HG02588 (cell line): ENCODE data around the gene SPDYC.
A peak's percentile ranks its signal among the peaks of the same experiment; 100 is the strongest.

Experiments used
- ATAC-seq: cut with Tn5 transposase; IDR thresholded peaks from one replicate; pipeline ENCODE4 v1.9.1; 2021; ENCODE audit warnings: mild to moderate bottlenecking, moderate library complexity; ENCODE audit not compliant: unreplicated experiment

Gene SPDYC, protein sequence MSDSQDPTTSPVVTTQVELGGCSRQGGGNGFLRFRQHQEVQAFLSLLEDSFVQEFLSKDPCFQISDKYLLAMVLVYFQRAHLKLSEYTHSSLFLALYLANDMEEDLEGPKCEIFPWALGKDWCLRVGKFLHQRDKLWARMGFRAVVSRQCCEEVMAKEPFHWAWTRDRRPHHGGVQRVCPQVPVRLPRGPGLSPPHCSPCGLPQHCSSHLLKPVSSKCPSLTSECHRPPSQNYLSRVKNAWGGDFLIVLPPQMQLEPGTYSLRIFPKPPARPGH

DNA sequence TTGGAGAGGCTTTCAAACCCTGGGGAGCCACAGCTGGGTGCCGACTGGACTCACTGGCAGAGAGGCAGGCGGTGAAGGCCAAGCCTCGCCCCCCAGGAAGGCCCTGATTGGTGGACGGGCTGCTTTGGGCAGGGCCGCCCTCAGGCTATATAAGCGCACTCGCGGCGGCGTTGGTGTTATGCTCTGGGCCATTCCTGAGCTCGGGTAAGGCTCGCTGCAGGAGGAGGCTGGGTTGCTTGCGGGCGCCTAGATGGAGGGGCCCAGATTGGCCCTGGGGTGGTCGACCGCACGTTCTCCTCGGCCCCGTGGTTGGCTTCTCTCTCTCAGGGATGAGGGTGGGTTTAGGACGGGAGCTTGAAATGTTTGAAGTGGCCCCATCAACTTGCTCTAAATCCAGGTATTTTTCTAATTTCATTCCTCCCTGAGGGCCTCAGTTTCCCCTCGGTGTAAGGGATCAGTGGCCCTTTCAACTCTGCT, at the start of gene SPDYC:
SPDYC (plus strand) TSS at position 176 of the 477 bp plus-strand sequence. CDS start 1,125 bp downstream, outside the sequence.
- ATAC-seq, result no peak

DNA sequence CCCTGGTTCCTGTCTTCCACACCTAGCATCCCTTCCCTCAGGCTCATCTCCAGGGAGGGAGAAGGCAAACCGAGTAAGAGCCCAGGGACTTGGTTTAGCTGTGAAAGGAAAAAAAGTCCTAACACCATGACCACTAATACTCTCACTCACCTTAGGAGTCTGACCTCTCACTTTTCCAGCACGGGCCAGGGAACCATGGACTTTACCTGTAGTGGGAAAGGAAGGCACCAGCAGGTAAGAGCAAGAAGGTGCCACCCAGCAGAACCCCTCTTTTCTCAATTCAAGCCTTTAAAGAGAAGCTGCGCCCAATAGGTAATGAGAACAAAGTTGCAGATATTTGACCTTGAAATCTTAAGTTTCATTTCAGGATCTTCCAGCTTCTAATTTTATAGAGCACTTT, 49.2 kb upstream of the SPDYC start:
- ATAC-seq, result no peak

DNA sequence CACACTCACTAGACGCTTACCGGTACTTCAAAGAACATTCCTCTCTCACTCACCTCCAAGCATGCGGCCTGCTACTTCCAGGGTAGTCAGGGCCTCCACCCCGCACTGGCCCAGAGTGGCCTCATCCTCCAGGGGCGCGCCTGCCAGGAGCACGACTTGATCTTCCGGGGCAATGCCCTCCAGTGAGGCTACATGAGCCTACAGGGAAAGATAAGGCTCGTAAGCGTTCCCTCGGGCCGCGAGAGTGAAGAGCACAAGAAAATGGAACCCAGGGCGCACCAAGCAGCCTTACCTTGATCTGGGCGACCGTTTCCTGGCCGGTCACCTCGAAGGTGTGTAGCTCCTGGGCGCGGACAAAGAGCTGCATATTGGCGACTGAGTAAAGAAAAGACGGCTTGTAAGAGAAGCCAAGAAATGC, 48.6 kb upstream of the SPDYC start:
- no peak for ATAC-seq

- ATAC-seq, result peak; percentile 62
Measured at GRCh38 chr11:65121865-65122696, 48.0 kb upstream of the SPDYC start, which contains the start of the genes FAU and MRPL49. Gene FAU, minus strand, starts transcription at chr11:65122134. Its CDS starts 321 bp downstream, at chr11:65121813. Gene MRPL49, plus strand, starts transcription at chr11:65122321. Its CDS starts 26 bp downstream, at chr11:65122347.

DNA sequence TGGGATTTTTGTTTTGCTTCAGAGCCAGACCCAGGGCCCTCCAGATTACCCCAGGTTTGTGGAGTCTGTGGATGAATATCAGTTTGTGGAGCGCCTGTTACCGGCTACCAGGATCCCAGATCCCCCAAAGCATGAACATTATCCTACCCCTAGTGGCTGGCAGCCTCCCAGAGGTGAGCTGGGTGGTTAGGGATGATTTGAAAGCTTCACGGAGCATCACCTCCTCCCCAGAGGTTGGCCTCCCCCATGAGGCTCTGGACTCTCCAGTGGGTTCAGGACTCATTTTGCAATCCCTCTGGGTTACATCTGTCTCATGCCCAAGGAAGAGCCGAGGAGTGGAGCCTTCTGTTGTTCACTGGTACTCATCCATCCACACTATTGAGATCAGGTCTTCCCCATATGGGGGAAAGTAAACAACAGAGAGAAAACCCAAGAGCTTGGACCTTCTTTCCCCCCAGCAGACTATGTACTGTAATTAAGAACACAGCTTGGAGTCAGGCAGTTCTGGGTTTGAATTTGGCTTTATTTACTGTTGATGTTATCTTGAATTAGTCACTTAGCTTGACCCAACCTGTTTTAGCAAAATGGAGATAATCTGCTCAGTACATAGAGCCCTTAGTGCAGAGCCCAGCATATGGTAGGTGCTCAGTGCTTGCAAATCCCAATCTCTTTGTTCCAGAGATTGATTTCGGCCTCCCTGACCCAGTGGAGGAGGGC, 45.4 kb upstream of the SPDYC start:
- ATAC-seq, result no peak

DNA sequence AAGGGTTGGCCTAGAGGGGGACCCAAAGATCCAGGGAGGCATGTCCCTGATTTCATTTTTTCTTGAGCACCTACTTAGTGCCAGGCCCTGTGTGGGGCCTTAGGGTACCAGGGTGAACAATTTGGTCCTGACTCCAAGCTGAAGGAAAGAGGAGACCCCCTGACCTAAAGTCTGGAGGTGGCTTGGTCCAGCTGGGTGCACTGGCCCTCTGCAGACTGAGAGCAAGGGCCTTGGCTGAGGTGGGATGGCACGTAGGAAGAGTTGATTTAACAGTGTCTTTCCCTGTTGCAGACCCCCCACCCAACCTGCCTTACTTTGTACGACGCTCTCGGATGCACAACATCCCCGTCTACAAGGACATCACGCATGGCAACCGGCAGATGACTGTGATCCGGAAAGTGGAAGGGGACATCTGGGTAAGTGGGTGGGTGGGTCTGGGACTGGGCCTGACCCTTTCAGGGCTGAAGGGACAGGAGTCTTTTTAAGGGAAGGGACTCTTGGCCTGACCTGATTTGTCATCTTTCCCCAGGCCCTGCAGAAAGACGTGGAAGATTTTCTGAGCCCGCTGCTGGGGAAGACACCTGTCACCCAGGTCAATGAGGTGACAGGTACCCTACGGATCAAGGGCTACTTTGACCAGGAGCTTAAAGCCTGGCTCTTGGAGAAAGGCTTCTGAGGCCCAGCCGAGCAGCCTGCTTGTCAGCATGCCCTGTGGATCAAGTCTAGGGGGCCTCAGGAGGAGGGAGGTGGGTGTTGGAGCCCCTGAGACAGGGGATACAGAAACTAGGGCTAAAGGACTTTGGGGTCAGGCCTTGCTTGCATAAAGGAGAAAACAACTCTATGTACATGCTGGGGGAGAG, 44.6 kb upstream of the SPDYC start:
- no peak for ATAC-seq

DNA sequence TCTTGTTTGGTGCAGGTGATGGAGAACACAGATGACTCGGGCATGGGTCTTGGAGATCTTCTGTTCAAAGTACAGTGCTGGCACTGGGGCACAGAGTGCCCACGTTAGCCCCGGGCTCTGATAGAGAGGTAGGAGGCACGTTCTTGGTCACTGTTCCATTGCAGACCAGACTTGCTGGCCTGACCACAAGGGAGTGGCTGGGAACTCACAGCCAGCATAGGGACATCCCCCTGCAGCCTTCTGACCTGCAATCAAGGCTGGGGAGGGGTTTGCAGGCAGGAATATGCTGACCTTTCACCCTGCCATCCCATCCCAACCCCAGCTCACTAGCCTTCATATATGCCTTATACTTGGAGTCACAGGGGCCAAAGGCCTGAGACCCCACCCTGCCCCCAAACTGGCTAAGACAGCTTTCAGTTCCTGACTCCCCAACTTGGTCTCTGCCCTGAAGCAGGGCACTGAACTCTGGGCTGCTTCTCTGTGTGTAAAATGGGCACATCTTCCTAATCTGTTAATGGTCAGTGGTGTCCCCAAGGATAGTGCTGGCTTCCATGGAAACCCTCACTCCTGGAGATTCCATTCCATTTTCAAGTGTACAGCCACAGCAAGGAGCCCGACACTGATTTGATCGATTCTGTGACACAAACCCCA, 43.3 kb upstream of the SPDYC start:
- ATAC-seq, result no peak

DNA sequence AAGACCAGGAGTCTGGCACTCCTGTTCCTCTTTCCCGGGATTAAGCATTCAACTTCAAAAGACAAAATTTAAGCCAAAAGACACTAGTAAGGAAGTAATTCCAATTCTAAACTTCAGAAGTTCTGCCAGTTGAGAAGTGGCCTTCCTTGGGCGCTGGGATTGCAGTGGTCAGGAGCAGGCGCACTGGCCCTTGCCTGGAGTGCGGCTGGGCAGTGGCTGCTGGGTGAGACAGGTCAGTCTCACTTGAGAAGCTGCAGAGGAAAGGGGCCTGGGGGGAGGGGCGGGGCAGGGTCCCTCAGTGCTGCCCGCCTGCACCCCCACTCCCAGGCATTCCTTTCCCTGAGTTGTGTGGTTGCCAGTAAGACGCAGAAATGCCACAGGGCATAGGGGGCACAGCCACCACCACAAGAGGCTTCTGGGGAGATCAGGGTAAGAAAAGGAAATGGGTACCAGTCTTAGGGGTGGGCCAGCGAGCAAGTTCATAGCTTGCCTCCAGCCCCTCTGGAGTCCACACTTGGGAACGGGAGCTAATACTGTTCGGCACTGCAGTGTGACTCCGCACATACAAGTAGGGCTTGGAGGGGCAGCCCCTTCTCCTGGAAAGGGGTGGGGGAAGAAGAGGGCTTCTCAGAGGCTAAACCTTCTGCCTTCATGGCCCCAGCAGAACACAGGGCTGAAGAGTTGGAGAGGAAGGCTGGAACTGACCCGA, 42.4 kb upstream of the SPDYC start:
- ATAC-seq, result no peak

- no peak for ATAC-seq
Measured at GRCh38 chr11:65128182-65129145, 41.6 kb upstream of the SPDYC start.

- ATAC-seq, result no peak
Measured at GRCh38 chr11:65129649-65130441, 40.2 kb upstream of the SPDYC start.

DNA sequence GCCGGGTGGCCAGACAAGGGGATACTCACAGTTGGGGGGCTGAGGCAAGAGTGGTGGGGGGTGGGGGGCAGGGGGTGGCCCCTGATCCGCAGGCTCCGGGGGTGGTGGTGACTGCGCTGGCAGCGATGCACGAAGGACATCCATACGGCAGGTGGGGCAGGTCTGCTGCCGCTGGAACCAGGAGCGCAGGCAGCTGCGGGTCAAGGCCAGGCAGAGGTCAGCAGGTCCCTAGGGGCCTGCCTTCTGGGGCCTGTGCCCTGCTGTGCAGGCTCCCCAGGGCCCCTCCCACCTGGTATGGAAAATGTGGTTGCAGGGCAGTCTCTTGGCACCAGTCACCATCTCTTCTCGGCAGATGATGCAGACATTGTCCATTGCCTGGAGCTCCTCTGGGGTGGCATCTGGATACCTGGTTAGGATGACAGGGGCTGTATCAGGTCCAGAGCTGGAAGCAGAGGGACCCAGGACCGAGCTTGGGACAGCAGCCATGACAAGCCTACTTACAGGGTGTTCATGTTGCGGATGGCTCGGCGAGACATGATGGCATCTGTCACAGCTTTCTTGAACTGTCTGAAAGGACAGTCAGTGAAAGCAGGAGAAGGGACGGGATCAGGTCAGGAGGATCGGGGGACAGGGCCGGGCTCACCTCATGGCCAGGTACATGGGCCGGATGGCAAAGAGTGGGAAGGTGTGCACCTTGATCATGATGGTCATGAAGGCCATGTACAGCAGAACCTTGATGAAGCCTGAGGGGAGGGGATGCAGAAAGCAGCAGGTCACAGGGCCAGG, 39.2 kb upstream of the SPDYC start:
- ATAC-seq, result no peak

GRCh38 chr11:65131417-65131776, 38.6 kb upstream of the SPDYC start:
- ATAC-seq, result no peak

DNA sequence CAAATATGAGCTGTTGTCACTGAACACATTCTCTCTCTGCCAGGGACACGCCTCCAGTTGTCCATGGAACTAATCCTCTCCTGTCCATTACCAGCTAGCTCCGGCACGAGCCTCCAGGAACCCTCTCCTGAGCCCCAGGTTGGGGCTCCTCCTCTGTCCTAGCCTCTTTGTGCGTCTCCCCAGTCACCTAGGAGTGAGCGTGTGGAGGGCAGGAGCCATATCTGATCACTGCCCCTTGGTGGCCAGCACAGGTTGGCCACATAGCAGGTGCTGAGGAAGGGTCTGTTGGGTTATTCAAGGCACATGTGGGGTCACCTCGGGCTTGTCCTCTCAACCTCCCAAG, 38.2 kb upstream of the SPDYC start:
- no peak for ATAC-seq

DNA sequence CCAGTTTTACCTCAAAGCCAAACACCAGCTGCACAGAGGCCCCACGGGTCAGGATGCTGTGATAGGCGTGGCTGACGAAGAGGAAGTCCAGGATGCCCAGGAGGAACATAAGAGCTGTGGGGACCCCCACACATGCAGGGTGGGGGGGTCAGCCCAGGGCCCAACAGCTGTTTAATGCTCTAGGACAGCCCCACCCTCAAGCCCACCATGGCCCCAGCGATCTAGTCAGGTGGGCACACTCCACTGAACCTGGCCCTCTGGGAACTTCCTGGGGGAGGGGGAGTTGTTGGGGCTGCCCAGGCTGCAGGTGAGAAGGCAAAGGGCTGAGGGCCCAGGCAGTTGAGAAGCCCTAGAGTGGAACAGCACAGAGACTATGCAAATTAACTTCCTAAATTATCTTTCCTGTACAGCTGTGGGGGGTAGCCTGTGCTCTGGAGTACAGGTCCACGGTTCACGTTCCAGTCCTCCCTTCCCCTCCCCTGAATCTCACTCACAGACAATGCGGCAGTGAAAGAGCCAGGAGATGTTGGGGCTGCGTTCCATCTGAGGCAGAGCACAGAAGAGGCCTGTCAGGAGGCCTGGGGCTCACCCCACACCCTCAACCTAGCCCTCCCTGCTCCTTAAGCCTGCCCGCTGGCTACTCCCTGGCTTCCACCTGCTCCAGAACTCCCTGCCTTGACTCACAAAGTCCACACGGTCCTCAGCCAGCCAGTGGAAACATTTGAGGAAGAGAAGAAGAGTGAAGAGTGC, 37.6 kb upstream of the SPDYC start:
- peak; percentile 35 for ATAC-seq

DNA sequence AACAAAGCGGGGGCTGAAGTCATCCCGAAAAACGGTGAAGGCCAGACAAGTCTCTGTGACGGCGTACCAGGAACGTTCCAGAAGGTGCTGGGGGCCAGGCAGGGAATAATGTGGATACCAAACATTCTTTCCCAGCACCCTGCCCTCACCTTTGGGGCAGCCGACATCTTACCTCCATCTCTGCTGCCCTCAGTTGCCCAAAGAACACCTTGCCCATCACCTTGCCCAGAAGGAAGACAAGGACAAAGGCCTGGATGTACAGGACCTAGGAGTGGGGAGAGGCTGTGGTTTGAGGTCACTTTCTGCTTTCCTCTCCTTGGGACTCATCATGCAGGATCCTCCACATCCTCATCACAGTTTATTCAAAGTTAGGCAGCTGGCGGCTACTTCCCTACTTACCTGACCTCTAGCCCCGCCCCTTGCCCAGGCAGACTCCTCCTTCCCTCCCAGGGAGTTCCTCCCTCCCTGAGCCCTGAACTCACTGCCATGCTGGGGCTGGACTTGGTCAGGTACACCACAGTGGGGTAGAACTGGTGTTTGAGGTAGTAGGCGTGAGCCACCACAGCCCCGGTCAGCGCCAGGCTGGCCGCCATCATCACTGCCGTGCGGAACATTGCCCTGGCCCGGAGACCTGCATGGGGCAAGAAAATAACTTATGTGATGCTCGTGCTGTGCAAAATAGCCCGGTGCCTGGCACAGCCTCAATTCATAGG, 36.9 kb upstream of the SPDYC start:
- no peak for ATAC-seq
